ENCODE results near the gene GNPTAB.
"Not testable (repeated sequence)": the region's sequence is repeated elsewhere in the genome, so short reads cannot be mapped to it uniquely, and the experiment has no call there.

Gene GNPTAB

DNA sequence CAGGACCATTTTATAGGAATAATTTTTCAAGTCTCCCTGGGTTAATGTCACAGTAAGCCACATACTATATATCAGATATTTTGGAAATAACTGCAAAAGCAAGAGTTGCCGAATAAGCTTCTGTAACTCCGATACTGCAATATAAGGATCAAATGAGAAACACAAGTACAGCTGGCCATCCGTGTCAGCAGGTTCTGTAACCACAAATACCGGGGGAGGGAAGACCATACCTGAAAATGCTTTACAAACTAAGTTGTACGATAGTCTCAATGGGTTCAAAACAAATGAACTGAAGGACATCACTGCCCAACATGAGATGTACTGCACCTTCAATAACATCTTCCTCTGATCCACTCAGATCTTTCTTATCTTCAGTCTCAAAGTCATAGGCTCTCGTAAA lies 93.3 kb downstream of the GNPTAB start:
- DNase-seq (ENCODE audit: low read depth, low spot score), result no peak

DNA sequence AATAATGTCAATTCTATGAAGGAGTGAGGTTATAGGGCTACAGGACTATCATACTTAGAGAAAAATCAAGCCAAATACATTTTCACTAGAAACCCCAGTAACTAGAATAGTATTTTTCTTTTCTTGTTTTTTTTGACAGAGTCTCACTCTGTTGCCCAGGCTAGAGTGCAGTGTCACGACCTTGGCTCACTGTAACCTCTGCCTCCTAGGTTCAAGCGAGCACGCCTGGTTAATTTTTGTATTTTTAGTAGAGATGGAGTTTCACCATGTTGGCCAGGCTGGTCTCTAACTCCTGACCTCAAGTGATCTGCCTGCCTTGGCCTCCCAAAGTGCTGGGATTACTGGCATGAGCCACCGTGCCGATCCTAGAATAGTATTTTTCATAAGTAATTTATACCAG lies 96.3 kb downstream of the GNPTAB start:
- DNase-seq (ENCODE audit: low read depth, low spot score), result not testable (repeated sequence)

DNA sequence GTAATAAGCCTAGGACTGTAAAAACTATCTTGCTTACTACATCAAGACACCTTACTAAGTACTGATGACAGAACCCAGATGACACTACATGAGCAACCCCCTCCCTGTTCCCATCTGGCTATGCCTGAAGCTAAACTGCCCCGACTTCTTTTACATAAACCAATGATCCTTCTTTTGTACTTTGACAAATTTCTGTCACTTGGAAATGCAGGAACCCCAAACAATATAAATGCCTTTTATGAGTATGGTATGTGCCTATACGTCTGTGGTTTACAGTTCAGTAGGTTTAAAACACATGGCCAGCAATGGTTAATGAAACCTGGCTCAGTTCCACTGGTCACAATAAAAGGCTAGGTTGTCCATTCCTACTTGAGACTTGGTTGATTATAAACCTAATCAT lies 97.6 kb downstream of the GNPTAB start:
- no peak for DNase-seq (ENCODE audit: low read depth, low spot score)

DNA sequence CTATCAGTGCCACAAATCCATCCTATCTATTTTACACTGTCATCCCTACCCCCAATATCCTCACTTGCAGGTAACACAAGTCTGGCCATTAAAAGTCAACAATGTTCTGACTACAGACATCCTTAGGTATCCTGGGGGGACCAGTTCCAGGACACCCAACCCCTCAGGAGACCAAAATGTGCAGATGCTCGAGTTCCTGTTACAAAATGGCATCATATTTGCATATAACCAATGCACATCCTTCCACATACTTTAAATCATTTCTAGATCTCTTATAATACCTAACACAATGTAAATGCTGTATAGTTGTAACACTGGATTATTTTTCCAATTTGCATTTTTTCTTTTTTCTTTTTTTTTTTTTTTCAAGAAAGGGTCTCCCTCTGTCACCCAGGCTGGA lies 98.4 kb downstream of the GNPTAB start:
- DNase-seq (ENCODE audit: low read depth, low spot score), result no peak

DNA sequence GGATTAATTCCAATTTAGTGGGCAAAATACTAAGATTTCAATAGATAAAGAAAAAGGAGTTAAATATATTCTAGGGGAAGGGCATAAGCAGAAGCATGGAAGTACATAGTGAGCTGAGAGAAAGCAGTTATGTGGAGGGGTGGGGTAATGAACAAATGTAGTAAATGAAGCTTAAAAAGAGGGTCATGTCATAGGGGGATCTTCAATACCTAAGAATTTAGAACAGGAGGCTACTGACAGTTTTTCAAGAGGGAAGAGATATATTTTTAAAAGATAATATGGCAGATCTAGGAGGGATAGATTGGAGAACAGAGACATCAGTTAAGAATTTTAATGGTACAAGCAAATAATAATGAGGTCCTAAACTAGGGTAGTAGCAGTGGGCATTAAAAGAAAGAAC lies 100.9 kb downstream of the GNPTAB start:
- no peak for DNase-seq (ENCODE audit: low read depth, low spot score)

DNA sequence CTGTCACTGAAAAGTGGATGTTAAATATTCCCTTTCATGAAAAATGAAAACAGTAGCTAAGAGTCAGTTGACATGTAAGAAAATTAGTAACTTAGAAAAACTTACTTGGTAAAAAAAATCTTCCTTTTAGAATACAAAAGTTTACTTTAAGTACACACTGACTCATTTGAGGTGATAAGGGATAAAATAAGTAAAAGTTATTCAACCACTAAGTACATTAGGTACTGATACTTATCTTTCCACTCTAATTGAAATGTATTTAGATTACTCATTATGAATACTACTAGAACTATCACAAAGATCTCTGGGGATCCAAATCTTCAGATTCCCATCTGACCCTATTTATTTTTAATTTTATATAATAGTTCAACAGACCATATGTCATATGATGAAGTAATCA lies 103.7 kb downstream of the GNPTAB start:
- DNase-seq (ENCODE audit: low read depth, low spot score), result no peak

DNA sequence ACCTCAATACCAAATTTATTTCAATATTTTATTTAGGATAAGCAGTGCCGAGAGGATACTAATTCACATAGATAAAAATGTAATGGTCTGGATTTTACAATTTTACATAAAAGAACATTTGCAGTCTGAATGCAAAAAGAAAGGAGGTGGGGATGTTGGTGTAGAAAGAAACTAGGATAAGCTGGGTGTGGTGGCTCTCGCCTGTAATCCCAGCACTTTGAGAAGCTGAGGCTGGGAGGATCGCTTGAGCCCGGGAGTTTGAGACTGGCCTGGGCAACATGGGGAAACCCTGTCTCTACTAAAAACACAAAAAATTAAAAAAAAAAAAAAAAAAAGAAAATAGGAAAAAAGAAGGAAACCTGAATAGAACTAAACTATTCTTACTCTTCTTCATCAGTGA lies 108.4 kb downstream of the GNPTAB start:
- no peak for DNase-seq (ENCODE audit: low read depth, low spot score)

DNA sequence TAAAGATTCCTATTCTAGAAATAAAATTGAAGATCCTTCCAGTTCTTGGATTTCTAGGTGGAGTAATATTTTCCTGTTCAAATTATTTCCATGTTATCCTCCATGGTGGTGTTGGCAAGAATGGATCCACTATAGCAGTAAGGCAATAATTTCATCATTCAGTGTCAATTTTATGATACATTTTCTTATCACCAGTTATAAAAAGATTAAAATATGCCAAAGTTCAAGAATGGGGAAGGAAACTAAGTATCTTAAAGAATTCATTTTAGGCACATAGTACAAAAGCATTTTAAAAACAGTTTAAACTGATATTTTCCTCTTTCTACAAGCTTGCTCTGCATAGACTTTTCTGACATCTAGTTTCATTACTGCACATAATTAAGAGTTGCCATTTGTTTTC lies 110.6 kb downstream of the GNPTAB start:
- no peak for DNase-seq (ENCODE audit: low read depth, low spot score)

DNA sequence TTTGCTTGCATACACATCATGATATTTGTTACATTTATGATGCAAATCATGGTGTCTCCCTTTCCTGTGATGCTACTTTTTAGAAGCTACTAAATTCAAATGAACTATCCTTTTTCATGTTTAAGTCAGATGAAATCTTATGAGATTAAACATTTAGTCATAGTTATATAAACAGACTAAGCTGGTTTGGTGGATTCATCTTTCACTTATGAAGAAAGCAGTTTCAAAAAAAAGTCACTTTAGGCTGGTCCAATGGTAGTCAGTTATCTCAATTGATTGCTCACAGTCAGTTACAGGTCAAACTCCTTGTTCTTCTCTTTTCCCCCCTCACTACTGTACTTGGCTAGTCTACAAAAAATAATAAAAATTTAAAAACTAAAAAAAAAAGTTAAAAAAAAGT lies 111.2 kb downstream of the GNPTAB start:
- no peak for DNase-seq (ENCODE audit: low read depth, low spot score)

DNA sequence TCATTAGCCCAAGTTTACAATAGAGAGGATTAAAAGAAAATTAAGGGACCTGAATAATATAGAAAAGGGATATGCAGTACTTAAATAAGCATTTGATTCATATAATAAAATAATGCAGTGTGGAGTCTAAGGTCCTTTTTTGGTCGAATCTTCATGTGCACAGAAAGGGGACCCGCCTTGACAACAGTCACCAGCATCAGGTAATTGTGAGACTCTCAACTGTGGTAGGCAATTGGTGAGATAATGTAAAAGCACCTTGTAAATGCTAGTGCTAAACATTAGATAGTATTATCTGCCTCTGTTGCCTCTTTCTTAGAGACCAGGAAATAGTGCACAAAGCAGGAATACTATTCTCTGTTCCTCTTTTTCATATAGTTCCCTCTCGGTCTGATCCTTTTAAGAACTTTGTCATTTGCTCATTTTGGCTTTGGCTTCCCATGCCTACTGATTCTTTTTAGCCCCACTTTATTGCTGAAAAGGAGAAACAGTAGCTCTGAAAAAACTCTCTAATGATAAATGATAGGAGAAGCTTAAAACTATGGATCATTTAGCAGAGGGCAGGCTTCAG lies 115.8 kb downstream of the GNPTAB start:
- no peak for DNase-seq (ENCODE audit: low read depth, low spot score)

DNA sequence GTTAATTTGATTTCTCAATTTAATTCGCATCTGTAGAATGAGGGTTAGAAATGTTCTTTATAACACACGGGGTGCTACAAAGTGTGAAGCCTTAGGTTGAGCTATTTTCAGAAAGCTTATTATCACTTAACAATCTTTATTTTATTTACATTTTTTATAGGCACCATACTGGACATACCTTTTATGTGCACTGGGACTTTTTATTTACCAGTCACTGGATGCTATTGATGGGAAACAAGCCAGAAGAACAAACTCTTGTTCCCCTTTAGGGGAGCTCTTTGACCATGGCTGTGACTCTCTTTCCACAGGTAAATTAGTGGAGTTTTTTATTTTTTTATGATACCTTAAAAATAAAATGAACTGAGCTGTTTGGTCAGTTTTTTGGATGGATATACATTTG lies 116.8 kb downstream of the GNPTAB start:
- no peak for DNase-seq (ENCODE audit: low read depth, low spot score)

DNA sequence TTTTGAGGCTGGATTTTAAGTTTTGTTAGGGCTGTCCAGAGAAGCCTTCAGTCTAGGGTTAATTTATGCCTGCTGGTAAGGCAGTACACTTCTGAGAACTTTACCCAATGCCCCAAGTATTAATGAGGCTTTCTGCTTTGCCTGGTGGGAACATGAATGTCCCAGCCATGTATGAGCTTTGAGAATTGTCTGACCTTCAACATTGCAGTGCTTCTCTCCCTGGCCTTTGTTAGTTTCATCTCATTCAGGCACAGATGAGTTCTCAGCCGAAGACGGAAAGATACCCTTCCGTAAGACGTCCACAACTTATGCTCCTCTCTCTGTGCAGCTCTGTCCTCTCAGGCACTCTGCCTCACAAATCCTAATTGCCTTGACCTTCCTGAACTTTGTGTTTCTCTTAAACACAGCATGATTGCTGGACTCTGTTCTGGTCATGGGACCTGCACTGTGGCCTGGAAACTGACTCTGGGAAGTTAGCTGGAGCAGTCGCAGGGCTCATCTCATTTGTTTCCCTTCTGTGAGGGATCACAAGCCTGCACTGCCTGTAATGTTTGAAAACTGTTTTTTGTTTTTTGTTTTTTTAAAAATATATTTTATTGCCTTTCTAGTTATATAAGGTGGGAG lies 117.6 kb downstream of the GNPTAB start:
- DNase-seq (ENCODE audit: low read depth, low spot score), result peak; percentile 37

DNA sequence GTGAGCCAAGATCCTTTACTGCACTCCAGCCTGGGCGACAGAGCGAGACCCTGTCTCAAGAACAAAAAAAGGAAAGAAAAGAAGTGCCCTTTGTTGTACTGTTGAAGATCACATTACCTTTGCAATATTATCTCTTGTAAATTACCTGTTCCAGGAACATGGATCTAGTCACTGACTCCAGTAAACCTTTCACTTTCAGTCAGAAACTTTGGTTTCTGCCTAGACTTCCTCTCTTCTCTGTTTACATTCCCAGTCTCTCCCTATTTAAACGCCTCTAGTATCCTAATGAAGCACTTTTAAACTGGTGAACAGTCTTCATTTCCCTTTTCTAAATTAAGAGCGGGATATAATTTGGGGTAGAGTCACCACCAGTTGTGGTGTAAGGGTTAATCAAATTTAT lies 120.5 kb downstream of the GNPTAB start:
- no peak for DNase-seq (ENCODE audit: low read depth, low spot score)

DNA sequence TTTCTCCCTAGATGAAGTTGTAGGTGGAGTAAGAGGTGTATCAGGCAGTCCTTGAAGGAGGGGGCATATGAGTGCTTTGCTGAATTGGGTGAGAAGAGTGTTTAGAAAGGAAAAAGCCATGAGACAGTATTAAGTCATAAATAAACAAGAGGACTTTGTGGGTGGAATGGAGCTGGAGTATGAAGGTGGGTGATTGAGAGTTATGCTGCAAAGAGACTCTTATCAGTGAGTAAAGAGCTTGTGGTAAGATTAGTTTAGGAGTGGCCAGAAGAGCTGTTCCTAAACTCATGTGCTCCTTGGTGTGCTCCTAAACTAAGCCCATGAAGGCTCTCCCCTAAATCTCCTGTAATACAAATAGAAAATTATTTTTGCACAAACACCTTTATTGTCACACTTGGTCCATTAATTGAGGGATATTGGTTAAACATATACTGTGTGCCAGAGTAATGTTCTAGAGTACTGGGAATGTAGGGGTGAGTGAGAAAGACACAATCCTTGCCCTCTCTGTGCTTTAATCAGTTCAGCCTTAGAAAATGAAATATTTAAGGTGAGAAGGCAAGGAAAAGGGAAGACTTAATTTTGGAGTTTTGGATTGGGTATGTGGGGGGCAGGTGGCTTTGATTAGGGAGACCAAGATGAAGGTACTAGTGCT lies 123.5 kb downstream of the GNPTAB start:
- DNase-seq (ENCODE audit: low read depth, low spot score), result no peak

DNA sequence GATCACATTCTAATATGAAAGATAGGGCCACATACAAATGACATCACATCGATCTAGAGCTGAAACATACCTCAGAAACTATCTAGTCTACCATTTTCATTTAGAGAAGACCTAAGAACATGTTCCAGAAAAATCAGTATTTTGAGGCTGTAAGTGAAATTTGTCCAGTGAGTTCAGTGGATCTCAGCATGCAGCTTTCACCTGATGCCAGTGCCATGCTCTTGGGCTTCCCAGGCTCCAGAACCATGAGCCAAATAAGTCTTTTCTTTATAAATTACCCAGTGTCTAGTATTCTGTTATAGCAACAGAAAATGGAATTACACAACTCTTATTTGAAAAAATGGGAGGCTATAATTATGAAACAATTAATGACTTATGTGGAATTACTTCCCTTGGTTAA lies 124.4 kb downstream of the GNPTAB start:
- DNase-seq (ENCODE audit: low read depth, low spot score), result no peak

DNA sequence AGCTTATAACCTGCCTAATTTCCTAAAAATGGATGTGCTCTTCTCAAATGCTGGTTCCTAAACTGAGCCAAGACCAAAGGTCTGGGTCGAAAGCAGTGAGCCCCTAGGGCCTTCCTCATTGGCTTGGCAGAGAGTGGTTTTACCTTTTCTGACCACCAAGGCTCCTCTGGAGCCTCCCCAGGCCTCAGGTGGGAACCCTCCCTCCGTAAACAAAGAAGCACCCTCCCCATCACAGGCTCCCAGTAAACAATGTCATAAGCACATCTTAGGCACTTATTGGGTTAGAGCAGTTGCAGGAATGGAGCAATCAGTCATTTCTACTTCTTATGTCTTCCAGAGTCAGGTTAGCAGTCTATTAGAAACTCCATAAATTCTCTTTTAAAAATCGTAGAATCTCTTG lies 127.3 kb downstream of the GNPTAB start:
- DNase-seq (ENCODE audit: low read depth, low spot score), result peak; percentile 34

DNA sequence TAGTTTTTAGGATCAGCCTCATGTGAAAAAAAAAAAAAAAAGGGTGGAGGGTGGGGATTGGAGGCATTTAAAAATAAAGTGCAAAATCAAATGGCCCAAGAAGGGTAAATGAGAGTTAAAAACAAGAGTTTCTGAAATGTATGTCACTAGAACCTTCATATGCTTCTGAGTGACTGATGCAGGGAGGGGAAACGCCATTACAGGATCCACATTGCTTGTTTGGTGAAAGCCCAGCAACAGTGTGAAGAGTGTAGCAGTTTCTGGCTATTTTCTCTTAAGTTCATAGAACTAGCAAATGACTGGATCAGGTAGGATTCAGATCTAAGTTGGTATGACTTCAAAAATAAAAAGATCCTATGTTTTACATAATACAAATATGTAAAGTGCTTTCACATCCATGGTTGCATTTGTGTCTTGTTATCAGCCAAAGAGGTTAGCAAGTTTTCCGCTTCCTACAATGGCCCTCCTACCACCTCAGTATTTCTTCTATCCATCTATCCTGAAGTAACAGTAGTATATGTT lies 130.4 kb downstream of the GNPTAB start:
- DNase-seq (ENCODE audit: low read depth, low spot score), result no peak

DNA sequence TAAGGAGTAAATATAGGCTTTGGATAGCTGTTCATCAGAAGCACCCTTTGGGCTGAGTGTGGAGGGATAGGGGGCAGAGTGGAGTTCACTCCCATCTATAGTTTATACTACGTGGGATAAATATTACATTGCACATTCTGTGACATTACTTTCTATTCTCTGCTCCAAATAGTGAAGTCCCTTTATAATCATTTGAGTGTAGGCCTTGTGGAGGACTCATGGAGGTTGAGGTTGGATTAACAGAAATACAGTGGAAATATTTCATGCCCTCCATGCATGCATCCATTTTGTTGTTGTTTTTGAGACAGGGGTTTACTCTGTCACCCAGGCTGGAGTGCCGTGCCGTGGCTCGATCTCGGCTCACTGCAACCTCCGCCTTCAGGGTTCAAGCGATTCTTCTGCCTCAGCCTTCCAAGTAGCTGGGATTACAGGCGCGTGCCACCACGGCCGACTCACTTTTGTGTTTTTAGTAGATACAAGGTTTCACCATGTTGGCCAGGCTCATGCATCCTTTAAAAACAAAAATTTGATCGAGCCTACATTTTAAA lies 131.9 kb downstream of the GNPTAB start:
- no peak for DNase-seq (ENCODE audit: low read depth, low spot score)

DNA sequence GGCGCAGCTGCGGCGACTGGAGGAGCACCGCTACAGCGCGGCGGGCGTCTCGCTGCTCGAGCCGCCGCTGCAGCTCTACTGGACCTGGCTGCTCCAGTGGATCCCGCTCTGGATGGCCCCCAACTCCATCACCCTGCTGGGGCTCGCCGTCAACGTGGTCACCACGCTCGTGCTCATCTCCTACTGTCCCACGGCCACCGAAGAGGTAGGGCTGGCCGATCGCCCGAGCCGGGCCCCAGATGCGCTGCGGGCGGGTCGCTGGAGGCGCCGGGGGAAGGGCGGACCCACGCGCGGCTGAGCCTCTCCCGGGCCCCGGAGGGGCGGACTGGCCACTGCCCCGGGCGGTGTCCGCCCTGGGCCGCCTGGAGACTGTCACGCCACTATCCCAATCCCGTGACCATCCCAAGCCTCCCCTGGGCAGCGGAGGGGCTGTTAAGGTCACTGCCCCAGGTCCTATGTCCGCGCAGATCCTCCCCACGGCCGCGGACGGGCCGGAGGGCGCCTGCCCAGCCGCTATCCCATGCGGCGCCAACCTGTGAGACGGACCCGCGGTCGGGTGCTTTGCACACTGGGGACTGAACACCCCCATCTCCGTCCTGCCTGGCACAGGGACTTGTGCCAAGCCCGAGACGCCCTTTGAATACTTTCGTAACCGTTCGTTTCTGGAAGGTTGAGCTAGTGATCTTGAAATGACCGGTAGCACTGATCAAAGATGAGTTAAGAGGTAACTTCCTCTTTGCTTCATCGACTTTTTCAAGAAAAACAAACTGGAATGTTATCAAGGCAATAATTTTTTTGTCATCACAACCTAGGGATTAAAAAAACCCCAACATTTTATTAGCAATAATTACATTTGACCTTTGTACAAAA lies 132.6 kb downstream of the GNPTAB start:
- DNase-seq (ENCODE audit: low read depth, low spot score), result peak; percentile 52

DNA sequence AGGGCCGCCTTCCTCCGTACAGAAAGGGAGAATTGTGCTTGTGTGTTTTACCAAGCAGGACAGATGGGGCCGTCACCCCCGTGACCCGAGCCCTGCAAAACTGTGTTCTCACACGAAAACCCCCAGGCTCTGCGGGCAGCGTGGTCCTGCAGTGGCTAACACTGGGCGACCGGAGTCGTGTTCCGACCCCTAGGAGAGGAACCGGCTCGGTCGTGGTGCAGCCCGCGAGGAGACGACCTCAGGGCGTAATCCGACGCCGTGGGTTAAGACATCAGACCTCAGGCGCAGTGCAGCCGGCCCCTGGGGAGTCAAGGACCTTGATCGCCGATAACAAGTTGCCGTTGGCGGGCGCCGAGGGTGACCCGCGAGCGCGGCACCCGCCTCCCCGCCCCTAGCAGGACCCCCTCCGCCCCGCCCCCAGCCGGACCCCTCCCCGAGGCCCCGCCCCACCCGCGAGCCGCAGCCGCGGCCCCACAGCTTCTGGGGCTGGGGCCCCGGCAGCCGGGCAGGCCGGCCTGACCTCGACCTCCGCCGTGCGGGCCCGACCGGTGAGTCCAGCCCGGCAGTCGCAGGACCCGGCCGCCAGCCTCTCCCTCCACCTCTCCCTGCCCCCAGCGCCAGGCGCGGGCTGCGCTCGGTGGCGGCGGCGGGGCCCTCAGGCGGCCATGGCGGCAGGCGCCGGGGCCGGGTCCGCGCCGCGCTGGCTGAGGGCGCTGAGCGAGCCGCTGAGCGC lies 133.4 kb downstream of the GNPTAB start, which contains the start of gene CHPT1:
TSS of gene CHPT1 (plus strand) at position 444 of the 733 bp plus-strand sequence. CDS start at position 666, 222 bp downstream.
- DNase-seq (ENCODE audit: low read depth, low spot score), result peak; percentile 81

Measured in ELF-1 (cell line).